Ureter (tissue), 1 donor: ENCODE data around the gene DGAT2L6. TPM values are rescaled to one million over a fixed set of nuclear protein-coding genes. Genes with fewer than 3 reads are reported as not detected.

Source experiments
- DNase-seq: peaks from one replicate; pipeline ENCODE4 v3.0.0-alpha.2; 2020; ENCODE audit warnings: low spot score
- total RNA-seq: library from RNA; stranded (reverse); gene quantifications from one replicate; pipeline ENCODE4 v1.2.4, GENCODE V29; 2023
- donor health status: DM: yes; HTN: yes; CAD: no.

DGAT2L6 gene, protein sequence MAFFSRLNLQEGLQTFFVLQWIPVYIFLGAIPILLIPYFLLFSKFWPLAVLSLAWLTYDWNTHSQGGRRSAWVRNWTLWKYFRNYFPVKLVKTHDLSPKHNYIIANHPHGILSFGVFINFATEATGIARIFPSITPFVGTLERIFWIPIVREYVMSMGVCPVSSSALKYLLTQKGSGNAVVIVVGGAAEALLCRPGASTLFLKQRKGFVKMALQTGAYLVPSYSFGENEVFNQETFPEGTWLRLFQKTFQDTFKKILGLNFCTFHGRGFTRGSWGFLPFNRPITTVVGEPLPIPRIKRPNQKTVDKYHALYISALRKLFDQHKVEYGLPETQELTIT
- not detected for total RNA-seq

DNA sequence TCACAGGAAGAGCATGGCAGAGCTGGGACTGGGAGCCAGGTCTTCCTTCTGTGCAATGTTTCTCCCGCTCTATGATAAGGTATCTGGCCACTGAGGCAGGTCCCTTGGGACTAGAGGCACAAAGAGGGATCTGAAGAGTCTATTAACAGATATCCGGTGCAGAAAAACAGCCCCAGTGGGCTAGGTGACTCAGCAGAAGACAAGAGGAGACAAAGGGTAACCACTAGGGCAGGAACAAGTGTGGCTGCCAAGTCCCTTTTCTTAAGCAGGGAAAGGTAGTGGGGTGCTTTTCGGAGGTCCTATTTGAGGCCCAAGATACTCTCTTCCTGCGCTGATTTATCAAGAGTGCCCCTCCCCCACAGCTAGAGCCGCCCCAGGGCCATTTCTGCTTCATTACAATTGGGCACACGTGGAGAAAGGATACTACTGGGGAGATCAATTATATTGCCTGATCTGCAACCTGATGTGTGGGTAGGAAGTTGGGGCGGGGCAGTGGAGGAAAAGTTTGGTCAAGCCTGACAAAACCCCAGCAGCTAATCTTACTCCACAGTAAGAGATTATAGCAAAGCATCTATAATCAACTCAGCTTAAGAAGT, at the start of gene DGAT2L6:
Gene DGAT2L6 (plus strand): TSS at position 546 of the 596 bp plus-strand sequence. CDS start 100 bp downstream, outside the sequence.
- DNase-seq, result no peak

DNA sequence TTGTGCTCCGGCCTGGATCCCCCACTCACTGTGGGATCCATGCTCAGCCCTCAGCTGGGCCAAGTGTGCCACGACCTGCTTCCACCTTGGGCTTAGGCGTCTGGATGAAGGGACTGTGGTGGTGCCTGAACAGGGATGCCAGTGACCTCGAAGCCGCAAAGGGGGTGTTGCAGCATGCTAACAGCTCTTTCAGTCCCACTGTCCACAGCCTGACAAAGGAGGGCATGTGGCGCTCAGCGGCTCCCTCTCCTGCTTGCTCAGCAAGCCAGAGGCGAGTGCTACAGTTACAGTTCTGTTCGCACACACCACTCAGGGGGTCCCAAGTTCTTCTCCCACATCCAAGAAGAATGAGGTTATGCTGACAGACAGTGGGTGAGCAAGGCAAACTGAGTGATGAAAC, 49.2 kb upstream of the DGAT2L6 start:
- DNase-seq, result no peak

DNA sequence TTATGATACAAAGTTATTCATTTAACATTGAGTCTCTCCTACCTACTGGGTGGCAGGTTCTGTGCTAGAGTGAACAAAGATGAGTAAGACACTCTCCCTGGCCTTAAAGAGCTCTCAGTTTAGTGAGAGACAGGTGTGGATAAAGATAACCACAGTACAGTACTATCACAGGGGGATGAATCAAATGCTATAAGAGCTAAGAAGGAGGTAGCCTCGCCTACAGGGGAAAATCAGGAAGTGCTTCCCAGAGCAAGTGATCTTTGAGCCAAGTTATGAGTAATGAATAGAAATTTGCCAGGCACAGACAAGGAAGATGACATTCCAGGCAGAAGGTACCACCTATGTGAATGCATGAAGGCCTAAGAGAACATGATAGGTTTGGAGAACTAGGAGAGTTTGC, 47.5 kb upstream of the DGAT2L6 start:
- no peak for DNase-seq

DNA sequence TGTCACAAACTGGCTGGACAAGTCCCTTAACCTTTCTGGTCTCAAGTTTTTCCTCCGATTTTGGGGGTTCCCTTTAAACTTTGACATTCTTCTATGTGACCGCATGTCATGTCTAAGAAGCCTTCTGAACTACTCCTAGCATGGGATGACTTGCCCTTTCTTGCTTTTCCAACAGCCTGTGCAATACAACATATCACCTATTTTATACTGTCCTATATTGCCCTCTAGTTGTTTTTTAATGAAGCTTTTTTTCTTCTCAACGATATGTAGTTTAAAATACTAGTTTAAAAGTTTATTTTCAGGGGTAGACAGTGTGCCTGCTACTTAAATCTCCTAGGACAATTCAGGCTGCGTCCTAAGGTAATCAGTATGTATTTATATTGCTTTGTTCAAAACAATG, 45.1 kb upstream of the DGAT2L6 start:
- no peak for DNase-seq

DNA sequence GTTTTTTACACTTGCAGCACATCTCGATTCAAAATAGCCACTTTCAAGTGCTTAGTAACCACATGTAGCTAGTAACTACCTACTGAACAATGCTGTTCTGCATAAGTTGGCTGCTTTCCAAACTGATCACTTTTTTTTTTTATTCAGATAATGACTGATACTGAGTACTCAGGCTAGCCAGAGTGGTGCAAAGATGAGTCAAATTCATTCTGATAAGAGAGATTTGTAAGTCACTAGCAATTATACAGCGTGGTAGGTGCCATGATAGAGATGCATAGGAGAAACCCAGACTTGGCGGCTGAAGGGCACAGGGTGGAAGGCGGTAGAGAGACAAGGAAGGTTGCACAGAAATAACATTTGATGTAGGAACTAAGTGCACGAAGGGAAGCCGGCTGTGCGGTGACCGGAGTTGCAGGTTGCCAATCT, 44.4 kb upstream of the DGAT2L6 start:
- DNase-seq, result no peak

DNA sequence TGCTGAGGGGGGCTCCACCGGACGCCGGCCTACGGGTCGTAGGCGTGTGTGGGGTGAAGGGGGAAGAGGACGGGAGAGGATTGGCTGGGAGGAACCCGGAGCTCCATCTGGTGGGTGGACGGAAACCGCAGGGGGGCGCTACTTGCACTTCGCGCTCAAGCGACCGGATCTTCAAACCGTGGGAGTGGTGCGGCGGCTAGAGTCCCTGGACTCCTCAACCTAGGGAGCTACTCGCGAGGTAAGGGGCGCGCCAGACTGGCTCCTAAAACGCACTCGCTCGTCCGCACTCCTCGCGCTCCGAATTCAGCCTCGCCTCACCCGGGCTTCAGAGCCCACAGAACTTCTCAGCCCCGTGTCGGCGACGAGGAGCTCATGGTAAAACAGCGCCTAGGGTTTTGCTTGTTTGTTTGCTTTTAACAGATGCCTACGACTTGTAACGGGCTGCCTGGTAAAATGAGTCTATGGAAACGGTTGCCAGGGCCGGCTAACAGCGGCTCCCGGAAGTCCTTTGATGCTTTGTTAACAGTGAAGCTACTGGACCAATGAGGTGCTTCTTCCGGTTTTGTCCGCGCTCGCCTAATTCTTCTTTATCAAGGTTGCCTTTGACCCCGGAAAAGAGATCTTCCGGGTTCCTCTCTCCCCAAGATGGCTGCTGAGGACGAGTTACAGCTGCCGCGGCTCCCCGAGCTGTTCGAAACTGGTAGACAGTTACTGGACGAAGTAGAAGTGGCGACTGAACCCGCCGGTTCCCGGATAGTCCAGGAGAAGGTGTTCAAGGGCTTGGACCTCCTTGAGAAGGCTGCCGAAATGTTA, 43.8 kb upstream of the DGAT2L6 start, which contains the start of gene IGBP1:
Gene IGBP1 (plus strand): TSS at position 145 of the 813 bp plus-strand sequence. CDS start 501 bp downstream, at position 646.
- peak; percentile 83 for DNase-seq

DNA sequence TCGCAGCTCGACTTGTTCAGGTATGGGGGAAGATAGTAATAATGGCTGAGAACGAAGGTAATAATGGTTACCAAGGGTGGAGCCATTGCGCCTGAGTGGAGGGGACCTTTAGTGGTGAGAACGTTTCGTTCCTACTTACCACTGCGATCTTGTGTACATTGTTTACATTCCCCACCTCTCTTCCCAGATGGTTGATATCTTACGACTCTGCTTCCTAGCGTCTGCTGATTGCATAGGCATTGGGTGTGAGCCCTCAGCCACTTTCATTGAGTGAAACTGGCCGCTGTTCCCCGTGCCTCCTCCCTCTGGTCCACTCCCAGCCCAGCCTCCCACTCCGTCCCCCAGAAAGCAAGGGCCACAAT, 43.2 kb upstream of the DGAT2L6 start:
- no peak for DNase-seq

DNA sequence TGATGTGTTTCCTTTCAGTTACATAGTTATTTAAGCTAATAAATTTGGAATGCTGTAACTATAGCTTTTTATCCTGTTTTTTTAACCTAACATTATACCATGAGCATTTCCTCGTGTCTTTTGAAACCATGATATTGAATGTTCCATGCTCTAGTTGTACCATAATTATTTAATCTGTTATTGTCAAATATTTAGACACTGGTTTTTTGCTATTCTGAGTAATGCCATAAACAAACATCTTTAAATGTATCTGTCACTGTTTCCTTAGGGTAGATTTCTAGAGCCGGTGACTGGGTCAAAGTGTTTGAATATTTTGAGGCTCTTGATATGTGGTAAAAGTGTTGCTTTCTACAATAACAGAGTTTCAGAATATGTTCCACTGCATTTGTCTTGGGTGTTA, 38.7 kb upstream of the DGAT2L6 start:
- DNase-seq, result no peak

DNA sequence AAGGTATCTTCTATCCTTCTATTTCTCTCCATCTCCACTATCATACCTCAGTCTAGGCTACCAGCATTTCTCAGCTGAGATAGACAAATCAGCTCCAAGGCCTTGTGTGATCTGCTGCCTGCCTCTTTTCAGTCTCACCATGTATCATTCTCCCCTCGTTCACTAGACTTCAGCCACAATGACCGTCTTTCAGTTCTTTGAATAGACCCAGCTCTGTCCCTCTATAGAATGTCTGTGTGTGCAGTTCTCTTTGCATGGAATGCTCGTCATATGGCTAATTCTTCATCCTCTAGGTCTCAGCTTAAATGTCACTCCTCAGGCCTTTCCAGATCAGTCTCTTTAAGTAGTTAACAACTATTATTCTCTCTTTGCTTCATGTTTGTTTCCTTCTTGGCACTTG, 37.5 kb upstream of the DGAT2L6 start:
- no peak for DNase-seq

DNA sequence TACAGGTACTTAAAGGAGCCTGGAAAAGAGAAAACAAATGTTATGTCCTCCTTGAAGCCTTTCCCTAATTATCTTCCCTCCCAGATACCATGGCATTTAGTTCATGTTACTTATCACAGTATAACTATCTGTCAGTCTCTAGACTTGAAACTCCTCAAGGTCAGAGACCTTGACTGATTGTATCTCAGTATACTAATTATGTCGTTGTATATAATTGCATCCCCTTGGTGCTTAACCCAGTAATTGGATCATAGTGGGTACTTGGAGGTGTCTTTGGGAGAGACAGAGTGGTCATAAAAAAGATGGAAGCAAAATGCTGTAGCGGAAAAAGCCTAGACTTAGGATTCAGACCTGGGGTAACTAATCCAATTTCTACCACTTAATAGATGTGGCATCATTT, 35.9 kb upstream of the DGAT2L6 start:
- no peak for DNase-seq

DNA sequence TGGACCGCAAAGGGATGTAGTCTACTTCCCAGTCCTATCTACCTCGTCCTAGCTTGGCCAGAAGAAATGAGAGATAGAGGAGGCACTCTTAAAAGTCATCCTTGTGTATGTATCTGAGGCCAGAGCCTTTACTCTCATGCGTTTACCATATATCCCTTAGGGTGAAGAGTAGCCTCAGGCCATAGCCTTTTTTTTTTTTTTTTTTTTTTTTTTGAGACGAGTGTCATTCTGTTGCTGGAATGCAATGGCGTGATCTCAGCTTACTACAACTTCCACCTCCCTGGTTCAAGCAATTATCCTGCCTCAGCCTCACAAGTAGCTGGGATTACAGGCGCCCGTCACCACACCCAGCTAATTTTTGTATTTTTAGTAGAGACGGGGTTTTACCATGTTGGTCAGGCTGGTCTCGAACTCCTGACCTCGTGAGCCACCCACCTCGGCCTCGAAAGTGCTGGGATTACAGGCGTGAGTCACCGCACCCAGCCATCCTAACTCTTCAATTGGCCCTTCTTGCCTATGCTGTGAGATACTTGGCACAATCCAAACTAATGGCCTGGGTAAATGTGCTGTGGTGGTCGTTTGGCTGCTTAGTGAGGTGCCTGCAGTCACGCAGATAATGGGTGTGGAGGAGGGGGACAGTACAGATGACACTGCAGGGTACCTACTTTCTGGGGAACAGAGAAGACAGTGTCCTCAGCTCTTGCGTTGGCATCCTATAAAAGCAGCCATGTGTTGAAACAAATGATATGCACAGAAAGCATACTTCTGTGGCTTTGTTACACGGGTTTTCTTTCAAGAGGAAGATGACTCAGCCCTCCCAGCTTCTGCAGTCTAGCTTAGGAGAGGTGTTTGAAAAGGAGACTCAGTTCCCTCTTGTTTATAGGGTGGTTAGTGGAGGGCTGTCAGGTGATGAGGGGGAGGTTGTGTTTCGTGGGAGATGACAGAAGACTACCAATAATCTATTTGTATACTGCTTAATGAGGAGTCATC, 10.4 kb upstream of the DGAT2L6 start:
- no peak for DNase-seq

DNA sequence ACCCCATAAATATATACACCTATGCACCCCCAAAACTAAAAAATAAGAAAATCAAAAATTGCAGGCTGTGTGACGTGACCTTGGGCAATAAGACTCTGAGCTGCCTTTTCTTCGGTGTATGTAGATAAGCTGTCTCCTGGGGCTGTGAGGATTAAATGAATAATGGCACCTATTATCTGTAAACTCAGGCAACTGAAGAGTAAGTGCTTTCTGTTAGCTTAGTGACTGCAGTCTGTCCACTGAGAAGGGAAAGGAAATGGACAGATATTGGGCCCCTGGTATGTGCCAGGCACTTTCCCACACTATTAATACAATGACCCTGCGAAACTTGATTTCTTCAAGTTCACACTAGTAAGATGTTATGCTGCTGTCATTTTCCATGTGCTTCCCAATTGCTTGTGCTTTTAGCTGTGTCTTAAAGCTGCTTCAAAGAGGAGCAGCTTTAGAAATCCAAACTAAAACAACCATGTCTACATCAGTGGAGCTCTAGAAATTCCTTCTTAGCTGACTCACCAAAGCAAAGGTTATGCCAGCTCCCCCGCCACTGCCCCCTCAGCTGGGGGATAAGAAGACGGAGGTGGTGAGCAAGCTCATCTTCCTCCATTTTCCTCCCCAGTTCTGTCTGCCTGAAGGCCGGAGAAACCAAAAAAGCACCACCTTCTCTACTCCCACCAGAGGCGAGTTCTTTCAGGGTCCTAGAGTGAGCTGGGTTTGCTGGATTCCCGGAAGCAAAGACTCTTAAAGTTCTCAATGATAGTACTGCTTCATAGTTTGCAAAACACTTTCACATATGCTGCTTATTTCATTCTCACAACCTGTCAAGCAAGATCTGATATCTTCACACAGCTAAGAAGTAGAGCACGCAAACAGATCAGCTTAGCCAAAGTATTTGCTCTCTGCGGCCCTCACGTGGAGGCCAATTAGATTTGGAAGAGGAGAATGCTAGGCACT, 8.8 kb upstream of the DGAT2L6 start:
- DNase-seq, result no peak

DNA sequence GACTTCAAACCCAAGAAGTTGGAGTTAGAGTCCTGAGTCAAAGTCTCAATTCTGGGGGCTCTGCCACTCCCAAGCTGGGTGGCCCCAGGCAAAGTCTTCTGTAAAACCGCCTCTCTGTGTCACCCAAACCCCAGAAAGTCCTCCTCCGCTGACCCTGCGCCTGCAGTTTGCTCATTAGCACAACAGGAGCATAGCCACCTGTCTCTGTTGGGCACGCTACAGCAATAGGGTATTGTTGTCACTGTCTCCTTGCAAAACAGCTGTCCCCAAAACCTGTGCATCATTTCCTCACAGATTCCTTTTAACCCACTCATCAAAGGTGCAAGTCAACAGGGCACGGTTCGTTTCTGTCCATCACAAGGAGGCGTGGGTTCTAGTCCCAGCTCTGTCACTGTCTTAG, 8.0 kb upstream of the DGAT2L6 start:
- DNase-seq, result no peak

DNA sequence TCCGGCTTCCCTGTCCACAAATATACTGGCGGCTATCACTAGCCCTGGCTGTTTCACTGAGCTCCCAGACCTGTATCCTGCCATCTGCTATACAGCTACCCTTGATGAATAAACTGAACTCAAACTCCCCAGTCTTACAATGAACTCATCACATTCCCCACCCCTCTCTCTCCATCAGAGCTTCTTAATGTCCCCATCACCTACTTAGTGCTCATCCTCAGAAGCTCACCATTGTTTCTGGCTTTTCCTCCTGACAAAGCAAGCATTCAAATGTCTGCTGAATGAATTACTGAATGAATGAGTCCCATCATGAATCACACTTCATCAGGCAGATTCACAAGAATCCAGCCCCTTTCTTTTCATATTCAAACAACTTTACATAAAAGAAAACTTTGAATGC, 5.7 kb upstream of the DGAT2L6 start:
- DNase-seq, result no peak

DNA sequence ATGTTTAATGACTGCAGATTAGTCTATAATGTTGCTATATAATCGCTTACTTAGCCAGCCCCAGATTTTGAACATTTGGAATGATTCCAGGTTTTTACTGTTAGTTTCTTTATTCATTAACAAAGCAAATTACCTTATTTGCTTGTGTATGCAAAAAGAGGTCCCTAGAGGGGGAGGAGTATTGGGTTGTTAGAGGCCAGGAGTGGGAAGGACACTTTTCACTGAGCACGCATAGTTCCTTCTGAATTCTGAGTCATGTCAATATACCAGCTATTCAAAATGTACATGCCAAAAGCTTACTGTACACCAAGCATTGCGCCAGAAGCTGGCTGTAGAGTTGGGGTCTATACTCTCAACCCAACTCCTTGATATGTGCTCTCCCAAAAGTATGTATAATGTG, 5.1 kb upstream of the DGAT2L6 start:
- DNase-seq, result no peak

DNA sequence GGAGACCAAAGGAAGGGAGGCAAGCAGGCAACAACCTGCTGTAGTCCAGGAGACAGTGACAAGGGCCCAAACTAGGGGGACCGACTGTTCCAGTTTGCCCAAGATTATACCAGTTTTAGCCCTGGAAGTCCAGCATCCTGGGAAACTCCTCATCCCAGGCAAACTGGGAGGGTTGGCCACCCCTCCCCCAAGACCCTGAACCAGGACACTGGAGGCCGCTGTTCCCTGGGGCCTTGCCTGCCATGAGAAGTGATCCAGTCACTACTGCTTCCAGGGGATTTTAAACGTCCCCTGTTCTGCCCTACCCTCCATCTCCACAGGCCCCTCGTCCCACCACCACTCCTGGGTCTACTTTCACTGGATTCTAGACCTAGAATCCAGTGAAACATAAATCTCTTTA, 4.3 kb upstream of the DGAT2L6 start:
- no peak for DNase-seq

DNA sequence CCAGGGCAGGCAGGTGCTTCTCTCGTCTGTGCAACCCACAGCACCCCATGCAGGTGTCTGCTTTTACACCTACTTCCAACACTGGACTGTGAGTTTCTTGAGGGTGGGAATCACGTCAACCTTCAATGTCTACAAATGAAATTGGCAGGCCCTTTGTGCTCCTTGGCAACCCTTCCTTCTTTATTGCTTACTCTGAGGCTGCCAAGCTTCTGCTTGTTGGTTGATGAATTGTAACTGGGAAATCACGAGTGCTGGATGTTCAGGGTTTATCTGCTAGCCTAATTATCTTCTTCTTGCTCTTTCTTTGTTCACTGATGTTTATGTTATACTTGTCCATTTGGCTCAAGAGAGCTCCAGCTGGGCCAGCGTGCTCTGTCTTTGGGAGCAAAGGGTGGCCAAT, 2.5 kb upstream of the DGAT2L6 start:
- no peak for DNase-seq

DNA sequence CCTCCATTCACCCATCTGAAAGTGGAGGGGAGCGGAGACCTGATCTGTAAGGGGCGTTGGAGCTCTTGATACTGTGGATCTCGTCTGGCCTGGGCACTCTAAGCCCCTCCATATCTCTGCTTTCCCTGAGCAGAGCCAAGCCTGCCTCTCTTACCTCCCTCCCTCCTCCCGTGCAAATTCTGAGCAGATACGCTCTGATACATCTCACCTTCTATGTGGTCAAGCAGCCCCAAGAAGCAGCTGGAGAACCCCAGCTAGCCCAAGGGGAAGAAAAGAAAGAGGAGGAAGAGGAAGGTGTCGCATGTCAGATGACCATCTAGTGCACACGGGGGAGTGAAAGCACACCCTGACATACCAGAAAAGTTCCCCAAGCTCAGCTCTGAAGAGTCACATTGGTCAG, 1.9 kb upstream of the DGAT2L6 start:
- DNase-seq, result no peak

DNA sequence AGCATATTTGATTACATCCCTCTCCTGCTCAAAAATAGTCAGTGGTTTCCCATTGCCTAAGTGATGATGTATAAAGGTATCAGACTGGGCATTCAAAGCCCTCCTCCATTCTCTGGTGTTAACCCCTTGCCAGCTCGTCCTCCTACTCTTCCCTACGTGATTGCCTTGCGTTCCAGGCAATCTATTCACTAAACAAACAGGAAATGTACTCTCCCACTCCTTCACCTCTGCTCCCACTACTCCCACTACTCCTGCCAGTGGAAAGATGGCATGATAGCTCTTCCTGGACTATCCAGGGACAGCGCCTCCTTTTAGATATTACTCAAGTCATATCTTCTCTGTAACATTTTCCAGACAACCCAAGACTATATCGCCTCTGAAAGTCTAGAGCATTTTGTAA, 5.8 kb downstream of the DGAT2L6 start:
- no peak for DNase-seq

DNA sequence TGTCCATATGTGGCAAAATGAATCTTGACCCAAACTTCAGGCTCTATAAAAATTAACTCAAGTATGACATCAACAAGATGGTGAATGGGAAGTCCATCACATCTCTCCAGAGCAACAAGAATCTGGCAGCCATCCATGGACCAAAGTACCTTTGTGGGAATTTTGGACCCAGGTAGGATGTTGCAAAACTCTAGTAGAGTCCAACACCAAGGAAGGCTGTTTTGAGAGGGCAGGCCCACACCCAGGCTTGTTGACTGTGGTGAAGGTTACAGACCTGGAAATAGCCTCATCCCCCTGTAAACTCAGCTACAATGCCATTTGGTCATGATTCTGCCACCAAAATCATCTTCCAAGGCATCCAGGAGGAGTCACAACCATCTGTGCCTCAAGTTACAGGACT, 12.9 kb downstream of the DGAT2L6 start:
- no peak for DNase-seq
